Spinal cord (tissue), 10 donors: ENCODE results near the gene COG8. TPM values are rescaled to one million over a fixed set of nuclear protein-coding genes. Genes with fewer than 3 reads are reported as not detected.

Experiments used
- DNase-seq, 6 donors: peaks; one replicate each; pipeline versions ENCODE4 v3.0.0 to v3.0.0-alpha.2; 2013 to 2015; ENCODE audit warnings: low spot score in 6 of 6, low read depth in 4 of 6
- H3K27ac ChIP-seq: one replicate; pipeline ENCODE4 v1.5.1; 2013; ENCODE audit warnings: low read depth, low read length, control low read depth
- H3K27me3 ChIP-seq: one replicate; pipeline ENCODE4 v1.6.1; 2013; ENCODE audit warnings: low read length; ENCODE audit not compliant: control insufficient read depth, insufficient read depth
- H3K36me3 ChIP-seq: one replicate; pipeline ENCODE4 v1.6.1; 2013; ENCODE audit warnings: low read length; ENCODE audit not compliant: control insufficient read depth, insufficient read depth
- H3K4me1 ChIP-seq: one replicate; pipeline ENCODE4 v1.6.1; 2013; ENCODE audit warnings: low read length; ENCODE audit not compliant: control insufficient read depth, insufficient read depth
- H3K4me3 ChIP-seq: one replicate; pipeline ENCODE4 v1.5.1; 2013; ENCODE audit warnings: low read depth, low read length, control low read depth
- H3K9me3 ChIP-seq: one replicate; pipeline ENCODE4 v1.6.1; 2013; ENCODE audit warnings: low read length; ENCODE audit not compliant: control insufficient read depth, insufficient read depth
- WGBS: methylation state at CpG from one replicate; pipeline ENCODE4 v1.1.5; 2013; ENCODE audit warnings: missing lambda C conversion rate; ENCODE audit not compliant: insufficient coverage; 5-methylcytosine and 5-hydroxymethylcytosine counted together
- polyA plus RNA-seq, 2 donors: library from polyadenylated mRNA; unstranded; fragments of 120-200 nt; gene quantifications; one replicate each; pipeline ENCODE4 v1.2.1, GENCODE V29; 2013; ENCODE audit not compliant: insufficient read length in 2 of 2
- total RNA-seq, 2 donors: library from RNA; depleted of rRNA in 1 of 2; stranded (reverse); fragments of 120-200 nt in 1 of 2; fragments of >200 nt in 1 of 2; gene quantifications; one replicate each; pipeline versions ENCODE4 v1.2.3 to v1.2.4, GENCODE V29; 2013 to 2014
- donor health status: healthy.

The COG8 gene
- total and polyA plus RNA-seq, 4 donors: 31.5 to 41.6 (median 37.1) TPM

- 75% methylated on average over 7 of the region's 10 CpGs for WGBS
- no peak overlapping the region for H3K27ac ChIP-seq
- no peaks in the 10 kb centered on the region for H3K4me1 ChIP-seq
- peaks cover 18% of the 10 kb centered on the region for H3K36me3 ChIP-seq
- H3K9me3 ChIP-seq: no peaks in the 10 kb centered on the region
- H3K4me3 ChIP-seq: no peak overlapping the region
- H3K27me3 ChIP-seq: no peaks in the 10 kb centered on the region
- DNase-seq: no peak
Observed at GRCh38 chr16:69349536-69349935, 10.2 kb upstream of the COG8 start.

GRCh38 chr16:69348222-69348621, 8.9 kb upstream of the COG8 start:
- Histone ChIP-seq H3K4me3 (no peak overlapping the region), H3K36me3 (peaks cover 18% of the 10 kb centered on the region), H3K4me1 (no peaks in the 10 kb centered on the region), H3K27ac (no peak overlapping the region), H3K9me3 (no peaks in the 10 kb centered on the region), H3K27me3 (no peaks in the 10 kb centered on the region)
- no peak for DNase-seq
- 93% methylated on average over 6 of the region's 6 CpGs for WGBS

DNA sequence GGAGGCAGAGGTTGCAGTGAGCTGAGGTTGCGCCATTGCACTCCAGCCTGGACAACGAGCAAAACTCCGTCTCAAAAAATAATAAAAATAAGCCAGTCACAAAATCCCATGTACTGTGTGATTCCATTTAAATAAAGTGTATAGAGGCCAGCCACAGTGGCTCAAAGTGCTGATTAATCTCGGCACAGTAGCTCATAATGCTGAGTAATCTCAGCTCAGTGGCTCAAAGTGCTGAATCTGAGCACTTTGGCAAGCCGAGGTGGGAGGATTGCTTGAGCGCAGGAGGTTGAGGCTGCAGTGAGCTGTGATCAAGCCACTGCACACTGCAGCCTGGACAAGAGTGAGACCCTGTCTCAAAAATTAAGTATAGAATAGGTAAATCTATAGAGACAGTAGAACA, 7.3 kb upstream of the COG8 start:
- H3K36me3 ChIP-seq: peaks cover 15% of the 10 kb centered on the region

GRCh38 chr16:69345923-69346322, 6.6 kb upstream of the COG8 start:
- Histone ChIP-seq H3K27me3 (no peaks in the 10 kb centered on the region), H3K36me3 (peaks cover 15% of the 10 kb centered on the region), H3K9me3 (no peaks in the 10 kb centered on the region), H3K27ac (no peak overlapping the region), H3K4me1 (no peaks in the 10 kb centered on the region), H3K4me3 (no peak overlapping the region)
- 100% methylated on average over 1 of the region's 4 CpGs for WGBS
- DNase-seq: no peak

More for the DNA sequence above, 7.3 kb upstream of the COG8 start:
- Histone ChIP-seq H3K27ac (no peak overlapping the region), H3K4me3 (no peak overlapping the region), H3K4me1 (no peaks in the 10 kb centered on the region), H3K27me3 (no peaks in the 10 kb centered on the region), H3K9me3 (no peaks in the 10 kb centered on the region)
- DNase-seq: no peak
- WGBS: 90% methylated on average over 3 of the region's 6 CpGs

DNA sequence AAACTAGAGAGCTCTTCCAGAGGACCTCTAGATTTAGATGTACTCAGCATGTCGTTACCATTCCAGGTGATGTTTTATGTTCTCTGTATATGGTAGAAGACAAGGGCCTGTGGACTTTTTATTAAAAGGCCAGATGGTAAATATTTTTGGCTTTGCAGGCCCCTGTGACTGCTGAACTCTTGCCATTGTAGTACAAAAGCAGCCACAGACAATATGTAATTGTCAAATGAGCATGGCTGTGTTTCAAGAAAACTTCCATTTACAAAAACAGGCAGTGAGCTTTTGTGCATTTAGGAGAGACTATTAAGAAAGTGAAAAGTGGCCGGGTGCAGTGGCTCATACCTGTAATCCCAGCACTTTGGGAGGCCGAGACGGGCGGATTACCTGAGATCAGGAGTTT, 4.8 kb upstream of the COG8 start:
- Histone ChIP-seq H3K4me3 (no peak overlapping the region), H3K9me3 (no peaks in the 10 kb centered on the region), H3K4me1 (peaks cover 11% of the 10 kb centered on the region), H3K27me3 (no peaks in the 10 kb centered on the region), H3K27ac (no peak overlapping the region), H3K36me3 (peaks cover 11% of the 10 kb centered on the region)
- no peak for DNase-seq
- 96% methylated on average over 4 of the region's 5 CpGs for WGBS

DNA sequence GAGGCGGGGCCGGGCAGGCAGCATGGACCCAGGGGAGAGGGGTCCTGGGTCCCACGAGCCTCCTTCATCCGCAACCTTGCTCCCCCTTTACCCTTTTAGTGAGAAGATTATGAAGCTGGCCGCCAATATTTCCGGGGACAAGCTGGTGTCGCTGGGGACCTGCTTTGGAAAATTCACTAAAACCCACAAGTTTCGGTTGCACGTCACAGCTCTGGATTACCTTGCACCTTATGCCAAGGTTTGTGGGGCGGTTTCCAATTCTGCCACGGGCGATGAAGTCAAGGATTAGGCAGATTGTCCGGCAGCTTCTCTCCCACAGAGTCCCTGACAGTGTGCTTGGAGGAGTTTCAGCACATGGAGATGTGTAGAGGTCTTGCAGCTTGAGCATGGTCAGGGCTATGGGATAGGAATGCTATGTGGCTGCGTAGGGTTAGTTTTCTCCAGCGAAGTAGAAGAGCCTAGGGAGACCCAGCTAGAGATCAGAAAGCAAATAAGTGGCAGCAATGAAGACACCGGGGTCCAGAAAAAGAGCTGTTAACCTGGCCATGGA, 806 bp upstream of the COG8 start:
- 2% methylated on average over 12 of the region's 16 CpGs for WGBS
- Histone ChIP-seq H3K27ac (no peak overlapping the region), H3K27me3 (no peaks in the 10 kb centered on the region), H3K4me3 (peak overlapping the region; percentile 98), H3K36me3 (peaks cover 33% of the 10 kb centered on the region), H3K4me1 (peaks cover 25% of the 10 kb centered on the region), H3K9me3 (no peaks in the 10 kb centered on the region)
- no peak for DNase-seq

DNA sequence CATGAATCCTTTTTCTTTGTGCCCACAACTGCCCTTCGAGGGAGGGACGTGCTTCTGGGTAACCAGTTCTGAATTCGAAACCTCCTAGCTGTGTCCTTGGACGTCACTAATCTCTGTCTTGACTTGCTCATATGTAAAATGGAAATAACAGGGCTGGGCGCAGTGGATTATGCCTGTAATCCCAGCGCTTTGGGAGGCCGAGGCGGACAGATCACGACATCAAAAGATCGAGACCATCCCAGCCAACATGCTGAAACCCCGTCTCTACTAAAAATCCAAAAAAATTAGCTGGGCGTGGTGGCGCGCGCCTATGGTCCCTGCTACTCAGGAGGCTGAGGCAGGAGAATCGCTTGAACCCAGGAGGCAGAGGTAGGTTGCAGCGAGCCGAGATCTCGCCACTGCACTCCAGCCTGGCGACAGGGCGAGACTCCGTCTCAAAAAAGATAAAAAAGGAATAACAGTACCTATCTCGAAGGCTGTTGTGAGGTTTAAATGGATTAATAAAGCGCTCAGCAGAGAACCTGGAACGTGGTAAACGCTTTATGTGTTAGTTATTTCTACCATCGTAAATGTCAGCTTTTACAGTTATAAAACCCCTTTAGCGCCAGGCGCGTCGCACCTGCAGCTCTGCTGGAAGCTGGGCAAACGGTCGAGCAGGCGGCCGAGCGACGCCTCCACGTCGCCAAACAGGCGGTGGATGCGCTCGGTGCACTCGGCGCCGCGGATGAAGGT, 641 bp downstream of the COG8 start:
- Histone ChIP-seq H3K27me3 (no peaks in the 10 kb centered on the region), H3K36me3 (peaks cover 41% of the 10 kb centered on the region), H3K27ac (peak overlapping the region; percentile 84), H3K9me3 (no peaks in the 10 kb centered on the region), H3K4me3 (peak overlapping the region; percentile 98), H3K4me1 (peaks cover 25% of the 10 kb centered on the region)
- whole genome bisulfite sequencing: 23% methylated on average over 41 of the region's 46 CpGs
- no peak for DNase-seq

GRCh38 chr16:69334696-69335095, 4.7 kb downstream of the COG8 start:
- no peak overlapping the region for H3K4me3 ChIP-seq
- no peaks in the 10 kb centered on the region for H3K9me3 ChIP-seq
- H3K27me3 ChIP-seq: no peaks in the 10 kb centered on the region
- no peak for DNase-seq
- WGBS: 95% methylated on average over 9 of the region's 9 CpGs
- peaks cover 59% of the 10 kb centered on the region for H3K36me3 ChIP-seq
- peaks cover 26% of the 10 kb centered on the region for H3K4me1 ChIP-seq
- H3K27ac ChIP-seq: no peak overlapping the region

DNA sequence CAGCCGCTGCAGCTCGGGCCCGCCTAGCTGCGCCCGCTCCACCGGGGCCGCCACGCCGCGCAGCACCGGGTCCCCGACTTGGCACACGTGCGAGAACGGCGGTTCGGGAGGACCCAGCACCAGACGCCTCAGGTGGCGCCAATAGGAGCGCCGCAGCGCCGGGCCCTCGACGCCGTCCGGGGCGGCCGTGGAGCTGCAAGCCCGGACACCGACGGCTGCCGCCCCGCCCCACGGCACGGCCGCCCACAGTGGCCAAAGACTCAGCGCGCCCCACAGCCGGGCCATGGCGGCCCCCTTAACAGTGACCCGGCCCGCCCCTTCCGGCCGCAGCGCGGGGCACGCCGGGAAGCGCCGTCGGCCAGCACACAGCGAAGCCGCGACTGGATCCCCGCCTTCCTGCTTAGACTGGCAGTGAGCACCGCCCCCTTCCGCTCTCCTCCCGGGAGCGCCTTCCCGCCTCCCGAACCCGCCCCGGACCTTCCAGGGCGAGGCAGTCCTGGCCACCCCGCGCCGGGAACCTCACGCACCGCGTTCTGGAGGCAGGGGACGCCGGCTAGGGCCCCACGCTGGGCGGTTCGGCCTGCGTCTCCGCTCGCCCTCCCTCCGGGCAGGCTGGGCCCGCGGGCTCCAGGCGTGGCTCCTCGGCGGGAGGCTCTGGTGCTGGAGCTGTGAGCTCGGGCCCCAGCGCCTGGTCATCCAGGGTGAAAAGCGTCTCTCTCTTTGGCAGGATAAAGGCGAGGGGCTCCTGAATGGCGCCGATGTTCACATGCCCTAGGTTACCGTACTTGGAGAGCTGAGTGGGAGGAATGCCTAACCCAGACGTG, 8.9 kb downstream of the COG8 start, which contains the start of gene PDF:
PDF (minus strand) TSS at position 303 of the 824 bp plus-strand sequence; CDS start at position 285, 18 bp downstream.
- Histone ChIP-seq H3K27me3 (no peaks in the 10 kb centered on the region), H3K27ac (peak within 1 kb of the TSS; percentile 85), H3K4me1 (peaks cover 37% of the 10 kb centered on the region), H3K4me3 (peak within 1 kb of the TSS; percentile 54), H3K36me3 (peaks cover 66% of the 10 kb centered on the region), H3K9me3 (no peaks in the 10 kb centered on the region)
- peak; percentile 72 to 97 (median 88) for DNase-seq
- WGBS: under 1% methylated on average over 91 of the region's 93 CpGs
